ENCODE results near the gene HDAC4.

Gene HDAC4

GRCh38 chr2:239275847-239276831 lies 124.7 kb downstream of the HDAC4 start:
- DNase-seq: no peak

GRCh38 chr2:239275044-239275685 lies 125.7 kb downstream of the HDAC4 start:
- DNase-seq: no peak

- no peak for DNase-seq
These were observed 126.3 kb downstream of the HDAC4 start for GRCh38 chr2:239274391-239275043.

GRCh38 chr2:239273280-239274234 lies 127.3 kb downstream of the HDAC4 start:
- no peak for DNase-seq

GRCh38 chr2:239272626-239273025 lies 128.2 kb downstream of the HDAC4 start:
- DNase-seq: no peak

- DNase-seq: no peak
These were observed 128.9 kb downstream of the HDAC4 start for GRCh38 chr2:239271882-239272281.

- no peak for DNase-seq
These were observed 129.3 kb downstream of the HDAC4 start for GRCh38 chr2:239271471-239271870.

GRCh38 chr2:239269916-239270315 lies 130.9 kb downstream of the HDAC4 start:
- DNase-seq: no peak

- no peak for DNase-seq
These were observed 131.5 kb downstream of the HDAC4 start for GRCh38 chr2:239269173-239269885.

- no peak for DNase-seq
These were observed 132.3 kb downstream of the HDAC4 start for GRCh38 chr2:239268549-239268948.

- no peak for DNase-seq
These were observed 132.7 kb downstream of the HDAC4 start for GRCh38 chr2:239268082-239268481.

- DNase-seq: no peak
These were observed 133.4 kb downstream of the HDAC4 start for GRCh38 chr2:239267288-239267951.

- no peak for DNase-seq
These were observed 134.0 kb downstream of the HDAC4 start for GRCh38 chr2:239266779-239267287.

GRCh38 chr2:239266434-239266766 lies 134.4 kb downstream of the HDAC4 start:
- no peak for DNase-seq

- DNase-seq: no peak
These were observed 135.0 kb downstream of the HDAC4 start for GRCh38 chr2:239265681-239266433.

- DNase-seq: no peak
These were observed 135.8 kb downstream of the HDAC4 start for GRCh38 chr2:239264838-239265651.

- DNase-seq: no peak
These were observed 136.4 kb downstream of the HDAC4 start for GRCh38 chr2:239264492-239264837.

GRCh38 chr2:239263669-239264491 lies 136.9 kb downstream of the HDAC4 start:
- no peak for DNase-seq

- DNase-seq: no peak
These were observed 137.6 kb downstream of the HDAC4 start for GRCh38 chr2:239263231-239263630.
